ENCODE measurements around the gene SLC25A46. TPM values are rescaled to one million over a fixed set of nuclear protein-coding genes. Genes with fewer than 3 reads are reported as not detected.

Gene SLC25A46
- total RNA-seq, 2 donors from 2014 or later, result 46.2 to 47.4 TPM

DNA sequence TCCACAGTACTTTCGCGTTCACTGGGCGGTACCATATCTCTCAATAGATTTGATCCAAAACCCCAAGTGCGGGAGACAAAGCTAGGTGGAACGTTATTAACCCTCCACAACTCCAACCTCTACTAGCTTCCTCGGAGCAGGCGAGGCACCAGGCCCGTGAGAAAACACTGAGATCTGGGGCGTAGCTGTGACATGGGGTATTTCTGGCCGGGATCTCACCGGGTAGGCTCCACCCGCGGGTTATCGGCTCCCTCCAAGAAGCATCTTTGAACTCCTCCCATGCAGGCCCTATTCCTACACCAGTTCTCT lies 350 bp upstream of the SLC25A46 start:
- ATAC-seq (ENCODE audit: insufficient number of reproducible peaks, low FRiP score, low read depth), result peak; percentile 69
- H3K27ac ChIP-seq, result peak overlapping the region; percentile 89 to 93
- no peaks in the 10 kb centered on the region for H3K9me3 ChIP-seq
- H3K36me3 ChIP-seq, result no peaks in the 10 kb centered on the region
- peak overlapping the region; percentile 100 for H3K4me3 ChIP-seq
- peak; percentile 4 for DNase-seq (ENCODE audit: low spot score)
- H3K4me1 ChIP-seq (ENCODE audit: control insufficient read depth in 1 of 2, low read depth in 2 of 2), result peaks cover 13 to 19% of the 10 kb centered on the region in 2 donors
- H3K27me3 ChIP-seq (replicated peaks; ENCODE audit: insufficient read depth), result no peaks in the 10 kb centered on the region
- TF ChIP-seq, protein P1, sequence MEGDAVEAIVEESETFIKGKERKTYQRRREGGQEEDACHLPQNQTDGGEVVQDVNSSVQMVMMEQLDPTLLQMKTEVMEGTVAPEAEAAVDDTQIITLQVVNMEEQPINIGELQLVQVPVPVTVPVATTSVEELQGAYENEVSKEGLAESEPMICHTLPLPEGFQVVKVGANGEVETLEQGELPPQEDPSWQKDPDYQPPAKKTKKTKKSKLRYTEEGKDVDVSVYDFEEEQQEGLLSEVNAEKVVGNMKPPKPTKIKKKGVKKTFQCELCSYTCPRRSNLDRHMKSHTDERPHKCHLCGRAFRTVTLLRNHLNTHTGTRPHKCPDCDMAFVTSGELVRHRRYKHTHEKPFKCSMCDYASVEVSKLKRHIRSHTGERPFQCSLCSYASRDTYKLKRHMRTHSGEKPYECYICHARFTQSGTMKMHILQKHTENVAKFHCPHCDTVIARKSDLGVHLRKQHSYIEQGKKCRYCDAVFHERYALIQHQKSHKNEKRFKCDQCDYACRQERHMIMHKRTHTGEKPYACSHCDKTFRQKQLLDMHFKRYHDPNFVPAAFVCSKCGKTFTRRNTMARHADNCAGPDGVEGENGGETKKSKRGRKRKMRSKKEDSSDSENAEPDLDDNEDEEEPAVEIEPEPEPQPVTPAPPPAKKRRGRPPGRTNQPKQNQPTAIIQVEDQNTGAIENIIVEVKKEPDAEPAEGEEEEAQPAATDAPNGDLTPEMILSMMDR (IDR thresholded peaks at IDR 0.05), result no peak

DNA sequence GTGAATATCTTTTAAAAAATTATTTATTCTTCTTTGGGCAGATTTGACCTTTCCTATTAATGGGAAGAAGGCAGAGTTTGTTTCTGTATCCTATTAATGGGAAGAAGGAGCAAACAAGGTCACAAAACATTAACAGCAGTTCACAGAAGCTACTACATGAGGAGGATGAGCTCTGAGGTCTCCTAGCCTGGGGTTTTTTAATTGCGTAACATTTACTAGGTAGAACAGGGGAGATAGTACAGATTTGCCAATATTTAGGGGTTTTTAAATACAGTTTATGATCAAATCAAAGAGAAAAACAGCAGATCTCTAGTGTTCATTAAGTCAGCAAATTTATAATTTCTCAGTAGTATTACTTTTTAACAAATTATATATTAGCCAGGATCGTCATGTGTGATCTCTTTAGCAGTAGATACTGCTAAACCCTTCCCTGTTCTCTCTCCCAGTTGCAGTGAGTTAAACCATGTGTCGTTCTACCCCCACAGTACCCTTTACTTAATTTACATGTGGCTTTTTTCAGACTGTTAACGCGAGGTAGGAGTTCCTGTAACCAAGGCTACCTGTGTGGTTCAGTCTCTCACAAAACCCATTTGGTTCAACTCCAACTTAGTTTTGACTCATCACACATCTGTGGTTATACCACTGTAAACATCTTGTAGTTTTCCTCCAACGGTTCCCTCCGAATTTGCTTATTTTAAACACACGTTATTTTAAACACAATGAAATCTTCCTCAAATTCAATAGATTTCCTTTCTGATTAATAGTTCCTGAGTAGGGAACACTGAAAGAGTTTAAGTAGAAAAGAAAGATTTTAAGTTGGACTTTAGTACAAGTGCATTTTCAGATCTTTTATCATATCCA lies 13.3 kb downstream of the SLC25A46 start:
- no peak overlapping the region for H3K27ac ChIP-seq
- no peak overlapping the region for H3K4me3 ChIP-seq
- ATAC-seq (ENCODE audit: insufficient number of reproducible peaks, low FRiP score, low read depth), result no peak
- no peaks in the 10 kb centered on the region for H3K27me3 ChIP-seq (replicated peaks; ENCODE audit: insufficient read depth)
- no peaks in the 10 kb centered on the region for H3K9me3 ChIP-seq
- peaks cover 6% of the 10 kb centered on the region for H3K36me3 ChIP-seq
- TF ChIP-seq, protein P1 (IDR thresholded peaks at IDR 0.05), result no peak
- DNase-seq (ENCODE audit: low spot score), result no peak
- no peaks in the 10 kb centered on the region for H3K4me1 ChIP-seq (ENCODE audit: control insufficient read depth in 1 of 2, low read depth in 2 of 2)

DNA sequence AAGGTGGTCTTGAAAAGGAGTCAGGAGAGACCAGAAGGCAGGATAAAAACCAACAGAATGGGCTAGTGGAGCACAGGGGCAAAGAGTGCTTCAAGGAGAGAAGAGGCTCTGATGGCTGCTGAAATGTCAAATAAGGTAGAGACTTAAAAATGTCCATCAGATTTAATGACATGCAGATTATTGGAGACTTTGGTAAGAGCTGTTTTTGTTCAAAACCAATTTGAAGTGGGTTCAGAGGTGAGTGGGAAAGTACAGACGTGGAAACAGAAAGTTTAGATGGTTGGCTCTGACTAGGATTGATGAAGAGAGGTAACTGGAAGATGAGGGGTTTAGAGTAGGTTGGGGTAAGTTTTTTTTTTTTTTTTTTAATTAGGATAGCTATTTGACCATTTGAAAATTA lies 14.1 kb downstream of the SLC25A46 start:
- no peak overlapping the region for H3K27ac ChIP-seq
- H3K27me3 ChIP-seq (replicated peaks; ENCODE audit: insufficient read depth), result no peaks in the 10 kb centered on the region
- peaks cover 5% of the 10 kb centered on the region for H3K36me3 ChIP-seq
- H3K4me1 ChIP-seq (ENCODE audit: control insufficient read depth in 1 of 2, low read depth in 2 of 2), result no peaks in the 10 kb centered on the region
- no peak for DNase-seq (ENCODE audit: low spot score)
- no peak overlapping the region for H3K4me3 ChIP-seq
- TF ChIP-seq, protein P1 (IDR thresholded peaks at IDR 0.05), result no peak
- no peak for ATAC-seq (ENCODE audit: insufficient number of reproducible peaks, low FRiP score, low read depth)
- H3K9me3 ChIP-seq, result no peaks in the 10 kb centered on the region

DNA sequence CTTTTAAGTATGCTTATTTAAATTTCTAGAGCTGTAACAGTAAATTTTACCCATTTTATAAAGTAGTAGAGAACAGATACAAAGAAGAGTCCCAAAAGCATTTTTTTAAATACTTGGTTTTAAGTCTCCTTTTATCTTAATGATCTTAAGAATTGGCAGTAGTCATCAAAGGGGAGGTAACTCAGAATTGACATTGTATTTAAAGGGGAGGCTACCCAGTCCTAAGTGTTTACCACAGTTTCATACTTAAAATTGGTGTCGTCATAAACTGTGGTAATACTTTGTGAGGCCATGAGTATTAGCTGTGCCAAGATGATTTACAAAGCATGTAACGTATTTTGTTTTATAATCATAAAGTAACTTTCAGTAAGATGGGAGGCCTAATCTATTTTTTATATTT lies 14.8 kb downstream of the SLC25A46 start:
- H3K4me3 ChIP-seq, result no peak overlapping the region
- H3K9me3 ChIP-seq, result no peaks in the 10 kb centered on the region
- ATAC-seq (ENCODE audit: insufficient number of reproducible peaks, low FRiP score, low read depth) (no peak), DNase-seq (ENCODE audit: low spot score) (no peak)
- no peaks in the 10 kb centered on the region for H3K4me1 ChIP-seq (ENCODE audit: control insufficient read depth in 1 of 2, low read depth in 2 of 2)
- no peak overlapping the region for H3K27ac ChIP-seq
- peaks cover 7% of the 10 kb centered on the region for H3K36me3 ChIP-seq
- no peaks in the 10 kb centered on the region for H3K27me3 ChIP-seq (replicated peaks; ENCODE audit: insufficient read depth)
- TF ChIP-seq, protein P1 (IDR thresholded peaks at IDR 0.05), result no peak

DNA sequence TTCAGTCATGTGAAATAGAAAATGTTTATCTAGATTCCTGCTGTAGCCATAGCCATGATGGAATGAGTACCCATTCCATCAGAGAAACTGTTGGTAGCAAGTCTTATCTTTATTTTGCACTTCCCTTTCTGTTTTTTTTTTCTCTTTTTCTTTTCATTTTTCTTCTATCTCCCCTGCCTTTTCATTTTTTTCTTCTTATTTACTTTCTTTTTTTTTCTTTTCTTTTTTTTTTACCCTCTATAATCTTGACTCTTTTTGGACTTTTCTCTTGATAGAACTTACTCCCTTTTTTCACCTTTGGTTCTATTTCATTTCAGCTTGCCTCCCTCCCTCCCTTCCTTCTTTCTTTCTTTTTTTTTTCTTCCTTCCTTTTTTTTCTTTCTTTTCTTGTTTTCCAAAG lies 15.4 kb downstream of the SLC25A46 start:
- Histone ChIP-seq H3K27me3 (replicated peaks; ENCODE audit: insufficient read depth) (no peaks in the 10 kb centered on the region), H3K4me3 (no peak overlapping the region), H3K27ac (no peak overlapping the region), H3K36me3 (peaks cover 10% of the 10 kb centered on the region), H3K4me1 (ENCODE audit: control insufficient read depth in 1 of 2, low read depth in 2 of 2) (no peaks in the 10 kb centered on the region), H3K9me3 (no peaks in the 10 kb centered on the region)
- no peak for ATAC-seq (ENCODE audit: insufficient number of reproducible peaks, low FRiP score, low read depth)
- DNase-seq (ENCODE audit: low spot score), result no peak
- TF ChIP-seq, protein P1 (IDR thresholded peaks at IDR 0.05), result no peak

Data from thoracic aorta (tissue), 2 donors.